ENCODE results near the gene ADAMTS2.
"Not testable (repeated sequence)": the region's sequence is repeated elsewhere in the genome, so short reads cannot be mapped to it uniquely, and the experiment has no call there.

The ADAMTS2 gene

GRCh38 chr5:179110528-179110927 is 234.7 kb downstream of the ADAMTS2 start:
- no peaks in the 10 kb centered on the region for H3K36me3 ChIP-seq (ENCODE audit: insufficient read depth, low read length)
- H3K9ac ChIP-seq (ENCODE audit: low read depth, low read length), result no peak overlapping the region
- H3K9me3 ChIP-seq (ENCODE audit: control insufficient read depth, insufficient read depth, low read length), result no peaks in the 10 kb centered on the region
- no peaks in the 10 kb centered on the region for H3K4me1 ChIP-seq (ENCODE audit: insufficient read depth, low read length)

GRCh38 chr5:179101282-179101681 is 244.0 kb downstream of the ADAMTS2 start:
- H3K9me3 ChIP-seq (ENCODE audit: control insufficient read depth, insufficient read depth, low read length); H3K36me3 ChIP-seq (ENCODE audit: insufficient read depth, low read length); H3K4me1 ChIP-seq (ENCODE audit: insufficient read depth, low read length); H3K9ac ChIP-seq (ENCODE audit: low read depth, low read length): not testable (repeated sequence)

DNA sequence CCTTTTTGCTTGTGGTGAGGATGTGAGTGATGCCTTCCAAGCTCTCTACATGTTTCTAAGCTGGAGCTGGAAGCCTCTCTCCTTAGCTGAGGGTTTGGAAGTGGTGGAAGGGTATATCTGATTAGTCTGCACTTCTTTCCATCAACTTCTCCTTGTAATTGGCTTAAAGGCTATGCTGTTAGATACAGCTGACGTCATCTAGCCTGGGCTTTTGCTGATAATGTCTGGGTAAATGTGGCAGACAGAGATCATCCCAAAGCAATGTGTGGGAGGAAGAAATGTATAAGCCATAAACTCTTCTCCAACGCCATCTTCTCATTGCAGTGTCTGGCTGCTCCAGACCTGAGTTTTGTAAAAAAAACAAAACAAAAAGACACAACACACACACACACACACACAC is 255.8 kb downstream of the ADAMTS2 start:
- Histone ChIP-seq H3K9me3 (ENCODE audit: control insufficient read depth, insufficient read depth, low read length) (peaks cover 4% of the 10 kb centered on the region; the same call in 1 of the 2 replicates), H3K4me1 (ENCODE audit: insufficient read depth, low read length) (no peaks in the 10 kb centered on the region), H3K36me3 (ENCODE audit: insufficient read depth, low read length) (no peaks in the 10 kb centered on the region)

GRCh38 chr5:179080724-179081123 is 264.5 kb downstream of the ADAMTS2 start:
- no peak overlapping the region for H3K9ac ChIP-seq (ENCODE audit: low read depth, low read length)
- H3K4me1 ChIP-seq (ENCODE audit: insufficient read depth, low read length), result no peaks in the 10 kb centered on the region
- H3K9me3 ChIP-seq (ENCODE audit: control insufficient read depth, insufficient read depth, low read length), result peaks cover 14% of the 10 kb centered on the region
- H3K36me3 ChIP-seq (ENCODE audit: insufficient read depth, low read length), result no peaks in the 10 kb centered on the region

More for the DNA sequence above, 255.8 kb downstream of the ADAMTS2 start:
- H3K9ac ChIP-seq (ENCODE audit: low read depth, low read length), result no peak overlapping the region

GRCh38 chr5:179079165-179079987 is 265.9 kb downstream of the ADAMTS2 start:
- Histone ChIP-seq H3K9ac (ENCODE audit: low read depth, low read length) (no peak overlapping the region), H3K4me1 (ENCODE audit: insufficient read depth, low read length) (no peaks in the 10 kb centered on the region), H3K36me3 (ENCODE audit: insufficient read depth, low read length) (no peaks in the 10 kb centered on the region), H3K9me3 (ENCODE audit: control insufficient read depth, insufficient read depth, low read length) (peaks cover 14% of the 10 kb centered on the region)

- H3K9me3 ChIP-seq (ENCODE audit: control insufficient read depth, insufficient read depth, low read length), result no peaks in the 10 kb centered on the region
These were observed 279.6 kb downstream of the ADAMTS2 start for GRCh38 chr5:179065703-179066102.

DNA sequence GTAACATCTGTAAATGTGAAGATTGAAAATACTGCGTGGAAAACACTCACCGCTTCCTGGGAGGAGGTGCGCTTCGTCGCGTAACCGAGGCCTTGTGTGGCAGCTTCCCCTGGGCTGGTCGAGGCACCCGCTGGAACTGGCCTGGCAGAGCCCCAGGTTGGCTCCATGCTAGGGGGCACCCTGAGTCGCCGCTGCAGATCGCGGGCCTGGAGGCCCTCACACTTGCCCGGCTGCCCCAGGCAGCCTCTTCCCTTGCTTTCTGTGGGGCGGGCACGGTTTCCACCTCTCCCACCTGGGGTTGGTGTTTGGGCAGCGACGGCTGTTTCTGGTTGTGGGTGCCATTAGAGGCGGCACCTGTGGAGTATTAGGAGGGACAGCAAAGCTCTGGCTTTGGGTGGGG is 284.2 kb downstream of the ADAMTS2 start:
- no peaks in the 10 kb centered on the region for H3K36me3 ChIP-seq (ENCODE audit: insufficient read depth, low read length)
- H3K9me3 ChIP-seq (ENCODE audit: control insufficient read depth, insufficient read depth, low read length), result peaks cover 3% of the 10 kb centered on the region
- no peaks in the 10 kb centered on the region for H3K4me1 ChIP-seq (ENCODE audit: insufficient read depth, low read length)
- H3K9ac ChIP-seq (ENCODE audit: low read depth, low read length), result no peak overlapping the region

More at GRCh38 chr5:179065703-179066102, 279.6 kb downstream of the ADAMTS2 start:
- no peaks in the 10 kb centered on the region for H3K36me3 ChIP-seq (ENCODE audit: insufficient read depth, low read length)
- H3K9ac ChIP-seq (ENCODE audit: low read depth, low read length), result no peak overlapping the region
- H3K4me1 ChIP-seq (ENCODE audit: insufficient read depth, low read length), result no peaks in the 10 kb centered on the region

Data from ES-I3 (cell line).